ENCODE measurements around the gene NPAP1.

GRCh38 chr15:24645627-24646026, 29.9 kb upstream of the NPAP1 start:
- TF ChIP-seq, protein P1, sequence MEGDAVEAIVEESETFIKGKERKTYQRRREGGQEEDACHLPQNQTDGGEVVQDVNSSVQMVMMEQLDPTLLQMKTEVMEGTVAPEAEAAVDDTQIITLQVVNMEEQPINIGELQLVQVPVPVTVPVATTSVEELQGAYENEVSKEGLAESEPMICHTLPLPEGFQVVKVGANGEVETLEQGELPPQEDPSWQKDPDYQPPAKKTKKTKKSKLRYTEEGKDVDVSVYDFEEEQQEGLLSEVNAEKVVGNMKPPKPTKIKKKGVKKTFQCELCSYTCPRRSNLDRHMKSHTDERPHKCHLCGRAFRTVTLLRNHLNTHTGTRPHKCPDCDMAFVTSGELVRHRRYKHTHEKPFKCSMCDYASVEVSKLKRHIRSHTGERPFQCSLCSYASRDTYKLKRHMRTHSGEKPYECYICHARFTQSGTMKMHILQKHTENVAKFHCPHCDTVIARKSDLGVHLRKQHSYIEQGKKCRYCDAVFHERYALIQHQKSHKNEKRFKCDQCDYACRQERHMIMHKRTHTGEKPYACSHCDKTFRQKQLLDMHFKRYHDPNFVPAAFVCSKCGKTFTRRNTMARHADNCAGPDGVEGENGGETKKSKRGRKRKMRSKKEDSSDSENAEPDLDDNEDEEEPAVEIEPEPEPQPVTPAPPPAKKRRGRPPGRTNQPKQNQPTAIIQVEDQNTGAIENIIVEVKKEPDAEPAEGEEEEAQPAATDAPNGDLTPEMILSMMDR (conservative IDR thresholded peaks at IDR 0.05 in 1 of 2, IDR thresholded peaks at IDR 0.05 in 1 of 2; ENCODE audit: extremely low read depth in 1 of 2, insufficient read depth in 1 of 2, low read depth in 1 of 2, low read length in 2 of 2), result no peak
- TF ChIP-seq EZH2 (IDR thresholded peaks at IDR 0.05; ENCODE audit: borderline replicate concordance, low read length), result no peak
